Bronchial epithelial cell (primary cell): Measurements from ENCODE around the gene CDK3. TPM values are rescaled to one million over a fixed set of nuclear protein-coding genes. Genes with fewer than 3 reads are reported as not detected.

Experiments
- DNase-seq: peaks from one replicate; pipeline ENCODE4 v3.0.0-alpha.2; 2010; ENCODE audit warnings: low read depth
- FAIRE-seq: peaks from 2 replicates; lab custom pipeline; 2011; peaks lifted over from hg19 to GRCh38; lab: Jason Lieb, UNC
- H3K27me3 ChIP-seq: 2 replicates; pipeline ENCODE4 v1.5.1; 2011; ENCODE audit warnings: low read length; ENCODE audit not compliant: control insufficient read depth, insufficient read depth
- H3K36me3 ChIP-seq: 2 replicates; pipeline ENCODE4 v1.5.1; 2011; ENCODE audit warnings: low read length; ENCODE audit not compliant: control insufficient read depth, insufficient read depth
- H3K4me3 ChIP-seq: 2 replicates; pipeline ENCODE4 v1.5.1; 2011; ENCODE audit warnings: mild to moderate bottlenecking, low read depth, low read length, control low read depth
- total RNA-seq: library from RNA; depleted of rRNA; stranded (reverse); fragments of >200 nt; gene quantifications from 2 replicates; pipeline ENCODE4 v1.2.1, GENCODE V29; 2014
- TF ChIP-seq, protein P1 (sequence below): IDR thresholded peaks from 2 replicates; pipeline ENCODE4 v1.5.1; 2011; ENCODE audit warnings: mild to moderate bottlenecking, moderate library complexity, low read length, control low read depth, inconsistent platforms; ENCODE audit not compliant: insufficient read depth, severe bottlenecking

The CDK3 gene
- total RNA-seq, 1 donor from 2014 or later: 1.3 TPM

- Histone ChIP-seq H3K4me3 (peak overlapping the region; percentile 64), H3K27me3 (no peaks in the 10 kb centered on the region), H3K36me3 (no peaks in the 10 kb centered on the region)
- FAIRE-seq: no peak
- TF ChIP-seq, protein P1, sequence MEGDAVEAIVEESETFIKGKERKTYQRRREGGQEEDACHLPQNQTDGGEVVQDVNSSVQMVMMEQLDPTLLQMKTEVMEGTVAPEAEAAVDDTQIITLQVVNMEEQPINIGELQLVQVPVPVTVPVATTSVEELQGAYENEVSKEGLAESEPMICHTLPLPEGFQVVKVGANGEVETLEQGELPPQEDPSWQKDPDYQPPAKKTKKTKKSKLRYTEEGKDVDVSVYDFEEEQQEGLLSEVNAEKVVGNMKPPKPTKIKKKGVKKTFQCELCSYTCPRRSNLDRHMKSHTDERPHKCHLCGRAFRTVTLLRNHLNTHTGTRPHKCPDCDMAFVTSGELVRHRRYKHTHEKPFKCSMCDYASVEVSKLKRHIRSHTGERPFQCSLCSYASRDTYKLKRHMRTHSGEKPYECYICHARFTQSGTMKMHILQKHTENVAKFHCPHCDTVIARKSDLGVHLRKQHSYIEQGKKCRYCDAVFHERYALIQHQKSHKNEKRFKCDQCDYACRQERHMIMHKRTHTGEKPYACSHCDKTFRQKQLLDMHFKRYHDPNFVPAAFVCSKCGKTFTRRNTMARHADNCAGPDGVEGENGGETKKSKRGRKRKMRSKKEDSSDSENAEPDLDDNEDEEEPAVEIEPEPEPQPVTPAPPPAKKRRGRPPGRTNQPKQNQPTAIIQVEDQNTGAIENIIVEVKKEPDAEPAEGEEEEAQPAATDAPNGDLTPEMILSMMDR: no peak
- peak; percentile 66 for DNase-seq
Measured at GRCh38 chr17:75979705-75980187, 20.9 kb upstream of the CDK3 start.

DNA sequence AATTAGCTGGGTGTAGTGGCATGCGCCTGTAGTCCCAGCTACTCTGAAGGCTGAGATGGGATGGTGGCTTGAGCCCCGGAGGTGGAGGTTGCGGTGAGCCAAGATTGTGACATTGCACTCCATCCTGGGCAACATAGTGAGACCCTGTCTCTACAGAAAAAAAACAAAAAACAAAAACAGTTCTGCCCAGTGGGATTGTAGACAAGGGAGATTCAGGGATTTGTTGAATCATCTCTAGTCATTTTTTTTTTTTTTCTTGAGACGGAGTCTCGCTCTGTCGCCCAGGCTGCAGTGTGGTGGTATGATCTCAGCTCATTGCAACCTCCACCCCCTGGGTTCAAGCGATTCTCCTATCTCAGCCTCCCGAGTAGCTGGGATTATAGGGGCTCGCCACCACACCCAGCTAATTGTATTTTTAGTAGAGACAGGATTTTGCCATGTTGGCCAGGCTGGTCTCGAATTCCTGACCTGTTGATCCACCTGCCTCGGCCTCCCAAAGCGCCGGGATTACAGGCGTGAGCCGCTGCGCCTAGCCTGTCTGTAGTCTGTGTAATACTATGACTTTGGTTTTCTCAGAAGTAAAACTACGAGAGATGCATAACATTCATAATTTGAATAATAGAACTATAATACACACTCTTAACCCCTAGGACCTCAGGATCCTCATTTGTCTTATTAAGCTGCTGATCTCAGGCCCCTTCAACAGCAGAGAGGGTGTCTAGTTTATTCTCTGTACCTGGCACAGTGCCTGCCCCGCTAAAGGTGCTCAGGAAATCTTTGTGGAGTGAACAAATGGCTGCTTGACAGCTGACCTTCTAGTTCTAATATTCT lies 20.3 kb upstream of the CDK3 start:
- no peaks in the 10 kb centered on the region for H3K27me3 ChIP-seq
- H3K36me3 ChIP-seq: no peaks in the 10 kb centered on the region
- H3K4me3 ChIP-seq: peak overlapping the region; percentile 64
- no peak for DNase-seq
- TF ChIP-seq, protein P1: no peak
- FAIRE-seq: no peak

GRCh38 chr17:75981019-75981615 lies 19.5 kb upstream of the CDK3 start:
- TF ChIP-seq, protein P1: no peak
- no peak overlapping the region for H3K4me3 ChIP-seq
- no peaks in the 10 kb centered on the region for H3K36me3 ChIP-seq
- FAIRE-seq: no peak
- no peak for DNase-seq
- H3K27me3 ChIP-seq: no peaks in the 10 kb centered on the region

DNA sequence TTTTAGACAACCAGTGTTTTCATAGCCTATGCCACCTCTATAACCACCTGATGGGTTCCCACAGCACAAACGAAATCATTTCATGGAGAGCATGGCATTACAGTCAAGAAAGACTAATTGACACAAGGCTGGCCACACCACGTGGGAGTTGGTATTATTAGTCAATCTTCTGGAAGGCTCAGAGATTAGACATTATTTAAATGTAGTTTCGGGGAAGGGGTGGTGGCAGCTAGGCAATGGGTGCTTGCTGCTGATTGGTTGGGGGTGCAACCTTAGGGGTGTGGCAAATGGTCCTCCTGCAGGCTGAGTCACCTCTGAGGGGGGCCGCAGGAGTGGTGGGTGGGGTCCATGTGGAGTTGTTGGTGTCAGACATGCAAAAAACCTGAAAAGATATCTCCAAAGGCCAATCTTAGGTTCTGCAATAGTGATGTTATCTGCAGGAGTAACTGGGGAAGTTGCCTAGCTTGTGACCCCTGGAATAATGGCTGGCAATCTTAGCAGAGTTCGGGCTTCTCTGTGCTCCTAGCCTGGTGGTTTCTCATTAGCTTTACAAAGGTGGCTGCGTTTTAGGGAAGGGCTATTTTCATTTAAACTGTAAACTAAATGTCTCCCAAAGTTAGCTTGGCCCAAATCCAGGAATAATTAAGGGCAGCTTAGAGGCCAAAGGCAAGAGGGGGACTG lies 17.0 kb upstream of the CDK3 start:
- Histone ChIP-seq H3K36me3 (peaks cover 2% of the 10 kb centered on the region), H3K4me3 (no peak overlapping the region), H3K27me3 (no peaks in the 10 kb centered on the region)
- FAIRE-seq (no peak), DNase-seq (peak; percentile 63)
- TF ChIP-seq, protein P1: no peak

DNA sequence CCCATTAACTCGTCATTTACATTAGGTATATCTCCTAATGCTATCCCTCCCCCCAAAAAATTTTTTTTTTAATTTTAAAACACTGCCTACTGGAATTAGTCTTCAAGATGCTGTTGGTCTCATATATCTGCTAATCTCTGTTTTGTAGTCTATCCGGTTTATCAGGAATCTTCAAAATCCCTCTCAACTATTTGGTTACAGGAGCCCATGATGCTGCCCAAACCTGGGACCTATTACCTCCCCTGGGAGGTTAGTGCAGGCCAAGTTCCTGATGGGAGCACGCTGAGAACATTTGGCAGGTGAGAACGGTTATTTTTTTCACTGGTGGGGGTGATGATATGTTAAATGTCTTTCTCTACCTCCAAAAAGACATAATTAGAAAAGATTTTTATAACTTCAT lies 14.7 kb upstream of the CDK3 start:
- Histone ChIP-seq H3K4me3 (no peak overlapping the region), H3K36me3 (peaks cover 2% of the 10 kb centered on the region), H3K27me3 (no peaks in the 10 kb centered on the region)
- TF ChIP-seq, protein P1: no peak
- FAIRE-seq (no peak), DNase-seq (no peak)
